Liver (tissue), 9 donors: Measurements from ENCODE around the gene FAH. TPM values are rescaled to one million over a fixed set of nuclear protein-coding genes. Genes with fewer than 3 reads are reported as not detected.
"Not testable (repeated sequence)": the region's sequence is repeated elsewhere in the genome, so short reads cannot be mapped to it uniquely, and the experiment has no call there.

Experiments used
- DNase-seq: peaks from one replicate; pipeline ENCODE4 v3.0.0-alpha.2; 2017; ENCODE audit warnings: low spot score
- H3K27ac ChIP-seq, 2 donors: one replicate each; pipeline ENCODE4 v1.7.0; 2013; ENCODE audit warnings: inconsistent platforms in 2 of 2, low read length in 2 of 2, control low read depth in 1 of 2, low read depth in 1 of 2, mild to moderate bottlenecking in 1 of 2
- H3K27me3 ChIP-seq, 4 donors: one replicate each; pipeline versions ENCODE4 v1.6.1 to v1.7.0; 2013; ENCODE audit warnings: low read length in 3 of 4, inconsistent platforms in 1 of 4, mild to moderate bottlenecking in 1 of 4, moderate library complexity in 1 of 4; ENCODE audit not compliant: control insufficient read depth in 4 of 4, insufficient read depth in 4 of 4
- H3K36me3 ChIP-seq, 4 donors: one replicate each; pipeline versions ENCODE4 v1.6.1 to v1.7.0; 2013; ENCODE audit warnings: low read length in 3 of 4, mild to moderate bottlenecking in 3 of 4, low read depth in 1 of 4, moderate library complexity in 1 of 4; ENCODE audit not compliant: control insufficient read depth in 4 of 4, insufficient read depth in 3 of 4
- H3K4me1 ChIP-seq, 4 donors: one replicate each; pipeline versions ENCODE4 v1.6.1 to v1.7.0; 2013; ENCODE audit warnings: low read length in 3 of 4, mild to moderate bottlenecking in 3 of 4, moderate library complexity in 1 of 4; ENCODE audit not compliant: control insufficient read depth in 4 of 4, insufficient read depth in 4 of 4
- H3K4me3 ChIP-seq, 3 donors: one replicate each; pipeline versions ENCODE4 v1.6.1 to v1.7.0; 2013; ENCODE audit warnings: low read length in 3 of 3, control low read depth in 1 of 3, low read depth in 1 of 3, mild to moderate bottlenecking in 1 of 3
- H3K9ac ChIP-seq, 2 donors: one replicate each; pipeline ENCODE4 v1.7.0; 2013; ENCODE audit warnings: low read length in 2 of 2, mild to moderate bottlenecking in 2 of 2, moderate library complexity in 2 of 2, control low read depth in 1 of 2, low read depth in 1 of 2
- H3K9me3 ChIP-seq, 4 donors: one replicate each; pipeline versions ENCODE4 v1.6.1 to v1.7.0; 2013; ENCODE audit warnings: low read length in 3 of 4; ENCODE audit not compliant: control insufficient read depth in 4 of 4
- EGR1 ChIP-seq, 2 donors: IDR thresholded peaks; 2 replicates each; pipeline ENCODE4 v1.6.1; 2016 to 2018; ENCODE audit warnings: antibody characterized with exemption in 2 of 2, low read depth in 2 of 2
- FOXA1 ChIP-seq: IDR thresholded peaks from 2 replicates; pipeline ENCODE4 v1.6.1; 2016; ENCODE audit warnings: antibody characterized with exemption
- FOXA2 ChIP-seq: IDR thresholded peaks from 2 replicates; pipeline ENCODE4 v1.6.1; 2016; ENCODE audit warnings: antibody characterized with exemption
- GABPA ChIP-seq, 2 donors: IDR thresholded peaks in 1 of 2; conservative IDR thresholded peaks in 1 of 2; 2 replicates each; pipeline ENCODE4 v1.6.1; 2016; ENCODE audit warnings: antibody characterized with exemption in 2 of 2, mild to moderate bottlenecking in 1 of 2, moderate library complexity in 1 of 2
- HNF4A ChIP-seq, 2 donors: conservative IDR thresholded peaks; 2 replicates each; pipeline ENCODE4 v1.6.1; 2016; ENCODE audit warnings: antibody characterized with exemption in 2 of 2, mild to moderate bottlenecking in 2 of 2
- HNF4G ChIP-seq: IDR thresholded peaks from 2 replicates; pipeline ENCODE4 v1.6.1; 2016; ENCODE audit warnings: antibody characterized with exemption
- JUND ChIP-seq, 2 donors: IDR thresholded peaks; 2 replicates each; pipeline ENCODE4 v1.6.1; 2016; ENCODE audit warnings: antibody characterized with exemption in 2 of 2
- NR2F2 ChIP-seq: IDR thresholded peaks from 2 replicates; pipeline ENCODE4 v1.6.1; 2016; ENCODE audit warnings: antibody characterized with exemption
- RAD21 ChIP-seq, 2 donors: IDR thresholded peaks; 2 replicates each; pipeline ENCODE4 v1.6.1; 2016; ENCODE audit warnings: antibody characterized with exemption in 2 of 2, mild to moderate bottlenecking in 2 of 2
- RXRA ChIP-seq, 2 donors: IDR thresholded peaks; 2 replicates each; pipeline ENCODE4 v1.6.1; 2017 to 2018; ENCODE audit warnings: antibody characterized with exemption in 2 of 2, mild to moderate bottlenecking in 1 of 2
- SP1 ChIP-seq: IDR thresholded peaks from 2 replicates; pipeline ENCODE4 v1.6.1; 2018; ENCODE audit warnings: antibody characterized with exemption, mild to moderate bottlenecking
- TAF1 ChIP-seq: conservative IDR thresholded peaks from 2 replicates; pipeline ENCODE4 v1.6.1; 2016; ENCODE audit warnings: antibody characterized with exemption, mild to moderate bottlenecking
- YY1 ChIP-seq: IDR thresholded peaks from 2 replicates; pipeline ENCODE4 v1.6.1; 2016; ENCODE audit warnings: antibody characterized with exemption, mild to moderate bottlenecking
- WGBS: extraction: QIAGEN DNeasy Blood & Tissue Kit; methylation state at CpG from one replicate; pipeline ENCODE4 v1.1.7; 2013; 5-methylcytosine and 5-hydroxymethylcytosine counted together
- polyA plus RNA-seq, 2 donors: library from polyadenylated mRNA; stranded (reverse) in 1 of 2; unstranded in 1 of 2; fragments of 200-250 nt in 1 of 2; fragments of >200 nt in 1 of 2; fragmentation: Nextera tagmentation in 1 of 2; extraction: Ambion mirVana in 1 of 2; gene quantifications; one replicate each; pipeline versions ENCODE4 v1.2.1 to v1.2.3, GENCODE V29; 2013 to 2015
- total RNA-seq, 2 donors: library from RNA; depleted of rRNA; stranded (reverse); fragments of >200 nt; gene quantifications; one replicate each; pipeline ENCODE4 v1.2.3, GENCODE V29; 2014
- TF ChIP-seq, protein P1 (sequence below): IDR thresholded peaks from 2 replicates; pipeline ENCODE4 v1.6.1; 2016; ENCODE audit warnings: antibody characterized with exemption
- TF ChIP-seq, protein P2 (sequence below): fragments of 150-350 bp; IDR thresholded peaks from 2 replicates; pipeline ENCODE4 v1.5.1; 2017; ENCODE audit warnings: improper control_type of control experiment, low read depth, low read length; ENCODE audit not compliant: missing input control
- TF ChIP-seq, protein P3 (sequence below): IDR thresholded peaks from 2 replicates; pipeline ENCODE4 v1.6.1; 2016; ENCODE audit warnings: antibody characterized with exemption
- TF ChIP-seq, protein P4 (sequence below): IDR thresholded peaks from 2 replicates; pipeline ENCODE4 v1.6.1; 2016; ENCODE audit warnings: antibody characterized with exemption, mild to moderate bottlenecking
- TF ChIP-seq, protein P5 (sequence below): IDR thresholded peaks from 2 replicates; pipeline ENCODE4 v1.6.1; 2016; ENCODE audit warnings: antibody characterized with exemption
- donor health status: healthy.
- donor health status: healthy.
- donor health status: healthy.
- donor health status: healthy.
- donor health status: healthy.

Gene FAH
- total and polyA plus RNA-seq, 4 donors, result 42.1 to 226 (median 186) TPM

DNA sequence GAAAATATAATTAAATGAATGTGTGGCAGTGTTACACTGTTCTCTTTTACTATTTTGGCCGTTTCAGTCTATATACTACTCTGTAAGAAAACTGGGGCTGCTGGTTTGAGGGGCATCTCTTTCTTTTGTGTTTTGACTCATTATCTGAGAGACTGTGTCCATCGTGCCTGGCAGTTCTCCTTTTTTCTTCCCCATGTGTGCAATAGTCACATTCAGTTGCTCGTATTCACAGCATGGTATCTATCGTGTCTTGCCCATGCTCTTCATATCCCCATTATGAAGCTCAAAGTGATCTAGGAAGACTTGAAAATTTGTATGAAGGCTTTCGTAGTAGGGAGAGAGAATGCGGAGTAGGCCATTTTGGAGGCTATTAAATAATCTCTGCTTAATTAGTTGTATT lies 29.8 kb upstream of the FAH start:
- H3K4me3 ChIP-seq, result no peak overlapping the region
- no peaks in the 10 kb centered on the region for H3K9me3 ChIP-seq
- H3K4me1 ChIP-seq, result no peaks in the 10 kb centered on the region
- H3K9ac ChIP-seq, result no peak overlapping the region
- H3K36me3 ChIP-seq, result peaks cover 2 to 31% (median 14%) of the 10 kb centered on the region in 4 donors
- 91% methylated on average over 6 of the region's 6 CpGs for WGBS
- DNase-seq, result no peak
- no peak for TF ChIP-seq EGR1 (IDR thresholded peaks at IDR 0.05; ENCODE audit: low read depth in 2 of 2)
- TF ChIP-seq FOXA2, result no peak
- TF ChIP-seq, protein P1, sequence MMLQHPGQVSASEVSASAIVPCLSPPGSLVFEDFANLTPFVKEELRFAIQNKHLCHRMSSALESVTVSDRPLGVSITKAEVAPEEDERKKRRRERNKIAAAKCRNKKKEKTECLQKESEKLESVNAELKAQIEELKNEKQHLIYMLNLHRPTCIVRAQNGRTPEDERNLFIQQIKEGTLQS, result no peak
- no peak for TF ChIP-seq NR2F2
- no peak for TF ChIP-seq GABPA (IDR thresholded peaks at IDR 0.05 in 1 of 2, conservative IDR thresholded peaks at IDR 0.05 in 1 of 2)
- no peak for TF ChIP-seq HNF4G
- TF ChIP-seq JUND (IDR thresholded peaks at IDR 0.05), result no peak
- TF ChIP-seq, protein P2, sequence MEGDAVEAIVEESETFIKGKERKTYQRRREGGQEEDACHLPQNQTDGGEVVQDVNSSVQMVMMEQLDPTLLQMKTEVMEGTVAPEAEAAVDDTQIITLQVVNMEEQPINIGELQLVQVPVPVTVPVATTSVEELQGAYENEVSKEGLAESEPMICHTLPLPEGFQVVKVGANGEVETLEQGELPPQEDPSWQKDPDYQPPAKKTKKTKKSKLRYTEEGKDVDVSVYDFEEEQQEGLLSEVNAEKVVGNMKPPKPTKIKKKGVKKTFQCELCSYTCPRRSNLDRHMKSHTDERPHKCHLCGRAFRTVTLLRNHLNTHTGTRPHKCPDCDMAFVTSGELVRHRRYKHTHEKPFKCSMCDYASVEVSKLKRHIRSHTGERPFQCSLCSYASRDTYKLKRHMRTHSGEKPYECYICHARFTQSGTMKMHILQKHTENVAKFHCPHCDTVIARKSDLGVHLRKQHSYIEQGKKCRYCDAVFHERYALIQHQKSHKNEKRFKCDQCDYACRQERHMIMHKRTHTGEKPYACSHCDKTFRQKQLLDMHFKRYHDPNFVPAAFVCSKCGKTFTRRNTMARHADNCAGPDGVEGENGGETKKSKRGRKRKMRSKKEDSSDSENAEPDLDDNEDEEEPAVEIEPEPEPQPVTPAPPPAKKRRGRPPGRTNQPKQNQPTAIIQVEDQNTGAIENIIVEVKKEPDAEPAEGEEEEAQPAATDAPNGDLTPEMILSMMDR, result no peak
- no peak for TF ChIP-seq SP1
- TF ChIP-seq, protein P3, sequence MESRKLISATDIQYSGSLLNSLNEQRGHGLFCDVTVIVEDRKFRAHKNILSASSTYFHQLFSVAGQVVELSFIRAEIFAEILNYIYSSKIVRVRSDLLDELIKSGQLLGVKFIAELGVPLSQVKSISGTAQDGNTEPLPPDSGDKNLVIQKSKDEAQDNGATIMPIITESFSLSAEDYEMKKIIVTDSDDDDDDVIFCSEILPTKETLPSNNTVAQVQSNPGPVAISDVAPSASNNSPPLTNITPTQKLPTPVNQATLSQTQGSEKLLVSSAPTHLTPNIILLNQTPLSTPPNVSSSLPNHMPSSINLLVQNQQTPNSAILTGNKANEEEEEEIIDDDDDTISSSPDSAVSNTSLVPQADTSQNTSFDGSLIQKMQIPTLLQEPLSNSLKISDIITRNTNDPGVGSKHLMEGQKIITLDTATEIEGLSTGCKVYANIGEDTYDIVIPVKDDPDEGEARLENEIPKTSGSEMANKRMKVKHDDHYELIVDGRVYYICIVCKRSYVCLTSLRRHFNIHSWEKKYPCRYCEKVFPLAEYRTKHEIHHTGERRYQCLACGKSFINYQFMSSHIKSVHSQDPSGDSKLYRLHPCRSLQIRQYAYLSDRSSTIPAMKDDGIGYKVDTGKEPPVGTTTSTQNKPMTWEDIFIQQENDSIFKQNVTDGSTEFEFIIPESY, result no peak
- TF ChIP-seq, protein P4, sequence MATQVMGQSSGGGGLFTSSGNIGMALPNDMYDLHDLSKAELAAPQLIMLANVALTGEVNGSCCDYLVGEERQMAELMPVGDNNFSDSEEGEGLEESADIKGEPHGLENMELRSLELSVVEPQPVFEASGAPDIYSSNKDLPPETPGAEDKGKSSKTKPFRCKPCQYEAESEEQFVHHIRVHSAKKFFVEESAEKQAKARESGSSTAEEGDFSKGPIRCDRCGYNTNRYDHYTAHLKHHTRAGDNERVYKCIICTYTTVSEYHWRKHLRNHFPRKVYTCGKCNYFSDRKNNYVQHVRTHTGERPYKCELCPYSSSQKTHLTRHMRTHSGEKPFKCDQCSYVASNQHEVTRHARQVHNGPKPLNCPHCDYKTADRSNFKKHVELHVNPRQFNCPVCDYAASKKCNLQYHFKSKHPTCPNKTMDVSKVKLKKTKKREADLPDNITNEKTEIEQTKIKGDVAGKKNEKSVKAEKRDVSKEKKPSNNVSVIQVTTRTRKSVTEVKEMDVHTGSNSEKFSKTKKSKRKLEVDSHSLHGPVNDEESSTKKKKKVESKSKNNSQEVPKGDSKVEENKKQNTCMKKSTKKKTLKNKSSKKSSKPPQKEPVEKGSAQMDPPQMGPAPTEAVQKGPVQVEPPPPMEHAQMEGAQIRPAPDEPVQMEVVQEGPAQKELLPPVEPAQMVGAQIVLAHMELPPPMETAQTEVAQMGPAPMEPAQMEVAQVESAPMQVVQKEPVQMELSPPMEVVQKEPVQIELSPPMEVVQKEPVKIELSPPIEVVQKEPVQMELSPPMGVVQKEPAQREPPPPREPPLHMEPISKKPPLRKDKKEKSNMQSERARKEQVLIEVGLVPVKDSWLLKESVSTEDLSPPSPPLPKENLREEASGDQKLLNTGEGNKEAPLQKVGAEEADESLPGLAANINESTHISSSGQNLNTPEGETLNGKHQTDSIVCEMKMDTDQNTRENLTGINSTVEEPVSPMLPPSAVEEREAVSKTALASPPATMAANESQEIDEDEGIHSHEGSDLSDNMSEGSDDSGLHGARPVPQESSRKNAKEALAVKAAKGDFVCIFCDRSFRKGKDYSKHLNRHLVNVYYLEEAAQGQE, result no peak
- no peak for TF ChIP-seq RAD21 (IDR thresholded peaks at IDR 0.05)
- no peak for TF ChIP-seq YY1
- no peak for TF ChIP-seq FOXA1
- TF ChIP-seq RXRA (IDR thresholded peaks at IDR 0.05), result no peak
- no peak for TF ChIP-seq HNF4A (conservative IDR thresholded peaks at IDR 0.05)
- TF ChIP-seq, protein P5, sequence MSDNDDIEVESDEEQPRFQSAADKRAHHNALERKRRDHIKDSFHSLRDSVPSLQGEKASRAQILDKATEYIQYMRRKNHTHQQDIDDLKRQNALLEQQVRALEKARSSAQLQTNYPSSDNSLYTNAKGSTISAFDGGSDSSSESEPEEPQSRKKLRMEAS, result no peak
- no peak for TF ChIP-seq TAF1
- H3K27ac ChIP-seq, result no peak overlapping the region
- no peaks in the 10 kb centered on the region for H3K27me3 ChIP-seq

DNA sequence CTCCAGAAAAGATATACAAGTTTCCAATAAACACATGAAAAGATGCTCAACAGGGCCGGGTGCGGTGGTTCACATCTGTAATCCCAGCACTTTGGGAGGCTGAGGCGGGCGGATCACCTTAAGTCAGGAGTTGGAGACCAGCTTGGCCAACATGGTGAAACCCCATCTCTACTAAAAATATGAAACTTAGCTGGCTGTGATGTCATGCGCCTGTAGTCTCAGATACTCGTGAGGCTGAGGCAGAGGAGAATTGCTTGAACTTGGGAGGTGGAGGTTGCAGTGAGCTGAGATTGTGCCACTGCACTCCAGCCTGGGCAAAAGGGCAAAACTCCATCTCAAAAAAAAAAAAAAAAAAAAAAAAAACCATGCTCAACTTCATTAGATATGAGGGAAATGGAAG lies 25.5 kb upstream of the FAH start:
- not testable (repeated sequence) for H3K27ac ChIP-seq, H3K27me3 ChIP-seq, H3K9me3 ChIP-seq, H3K4me1 ChIP-seq, H3K9ac ChIP-seq, DNase-seq, H3K4me3 ChIP-seq
- WGBS, result 97% methylated on average over 6 of the region's 6 CpGs
- peaks cover 2 to 31% (median 19%) of the 10 kb centered on the region in 4 donors for H3K36me3 ChIP-seq
